Measurements from ENCODE around the gene MRPL51.

- no peak for TF ChIP-seq FOXM1 (IDR thresholded peaks at IDR 0.05; ENCODE audit: borderline replicate concordance, low read depth)
- TF ChIP-seq CEBPB (IDR thresholded peaks at IDR 0.05): no peak
- peak; percentile 97 for TF ChIP-seq YY1 (IDR thresholded peaks at IDR 0.05; ENCODE audit: low read depth)
- peak; percentile 54; the same call in 1 of the 2 replicates for TF ChIP-seq MAX (IDR thresholded peaks at IDR 0.05)
- TF ChIP-seq EP300 (IDR thresholded peaks at IDR 0.05; ENCODE audit: borderline replicate concordance): peak; percentile 6; the same call in 1 of the 2 replicates
Observed at GRCh38 chr12:6492838-6493496, at the start of gene MRPL51.

Measured in Ishikawa (cell line).